ENCODE measurements around the gene XRN1.

- TF ChIP-seq CTCF (IDR thresholded peaks at IDR 0.05) (no peak), POLR2A (IDR thresholded peaks at IDR 0.05) (no peak)
These were observed 23.0 kb upstream of the XRN1 start for GRCh38 chr3:142470826-142471225.
